HG03064 (cell line): ENCODE results near the gene SLC2A4.
"Not testable (repeated sequence)": the region's sequence is repeated elsewhere in the genome, so short reads cannot be mapped to it uniquely, and the experiment has no call there.

ENCODE experiments used
- ATAC-seq: cut with Tn5 transposase; IDR thresholded peaks from one replicate; pipeline ENCODE4 v1.9.1; 2021; ENCODE audit warnings: low read depth; ENCODE audit not compliant: unreplicated experiment

Gene SLC2A4

GRCh38 chr17:7318121-7318860, 36.8 kb downstream of the SLC2A4 start:
- no peak for ATAC-seq

GRCh38 chr17:7321466-7321865, 39.9 kb downstream of the SLC2A4 start:
- ATAC-seq, result no peak

- no peak for ATAC-seq
Measured at GRCh38 chr17:7322520-7323194, 41.1 kb downstream of the SLC2A4 start.

DNA sequence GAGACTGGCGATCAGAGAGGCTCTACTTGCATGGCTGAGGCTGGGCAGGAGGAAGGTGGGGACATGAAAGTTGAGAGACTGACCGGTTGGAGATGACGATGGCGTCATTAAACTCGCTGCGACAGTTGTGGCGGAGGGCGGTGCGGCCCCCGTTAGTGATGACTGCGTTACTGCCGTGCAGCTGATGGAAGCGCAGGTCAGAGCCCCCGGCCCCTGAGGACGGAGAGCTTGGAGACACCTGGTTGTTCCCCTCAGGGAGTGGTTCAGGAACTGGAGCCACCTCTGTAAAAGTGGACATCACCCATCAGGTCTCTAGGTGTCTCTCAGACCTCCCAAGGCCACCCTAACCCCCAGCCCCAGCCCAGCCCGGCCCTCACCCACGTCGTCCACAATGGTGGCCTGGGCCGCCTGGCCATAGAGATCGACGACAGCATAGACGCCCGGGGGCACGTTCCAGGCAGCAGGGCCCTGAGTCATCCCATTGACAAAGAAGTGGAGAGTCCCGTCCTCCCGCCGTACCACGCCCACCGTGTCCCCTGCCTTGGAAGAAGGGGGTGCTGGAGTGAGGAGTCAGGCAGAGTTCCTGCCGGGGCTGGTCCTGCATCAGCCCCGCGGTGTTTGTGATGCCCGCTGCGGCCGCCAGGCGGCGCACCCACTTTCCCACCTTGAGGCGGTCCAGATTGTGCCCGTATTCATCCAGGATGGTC, 42.4 kb downstream of the SLC2A4 start:
- ATAC-seq, result no peak

- ATAC-seq, result no peak
Measured at GRCh38 chr17:7324438-7324779, 42.9 kb downstream of the SLC2A4 start.

DNA sequence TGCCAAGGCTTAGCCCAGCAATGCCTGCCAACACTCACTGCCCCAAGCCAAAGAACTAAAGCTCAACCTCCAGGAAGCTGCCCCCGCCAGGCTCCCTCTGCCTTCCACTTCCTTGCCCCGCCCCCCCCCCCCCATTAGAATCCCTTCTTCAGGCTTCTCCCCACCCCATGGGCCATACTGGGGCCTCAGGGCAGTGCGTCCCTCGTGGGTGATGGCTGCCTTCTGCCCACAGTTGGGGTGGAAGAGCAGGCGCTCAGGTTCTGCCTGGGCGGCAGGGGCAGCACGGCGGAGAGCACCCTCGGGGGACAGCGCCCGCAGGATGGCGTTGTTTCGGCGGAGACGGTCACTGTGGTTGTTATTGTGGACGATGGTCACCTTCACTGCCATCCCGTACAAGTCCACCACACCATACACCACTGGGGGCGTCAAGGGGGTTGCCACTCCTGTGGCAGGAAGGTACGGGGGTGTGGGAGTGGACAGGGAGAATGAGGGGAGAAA, 43.6 kb downstream of the SLC2A4 start:
- ATAC-seq, result no peak

DNA sequence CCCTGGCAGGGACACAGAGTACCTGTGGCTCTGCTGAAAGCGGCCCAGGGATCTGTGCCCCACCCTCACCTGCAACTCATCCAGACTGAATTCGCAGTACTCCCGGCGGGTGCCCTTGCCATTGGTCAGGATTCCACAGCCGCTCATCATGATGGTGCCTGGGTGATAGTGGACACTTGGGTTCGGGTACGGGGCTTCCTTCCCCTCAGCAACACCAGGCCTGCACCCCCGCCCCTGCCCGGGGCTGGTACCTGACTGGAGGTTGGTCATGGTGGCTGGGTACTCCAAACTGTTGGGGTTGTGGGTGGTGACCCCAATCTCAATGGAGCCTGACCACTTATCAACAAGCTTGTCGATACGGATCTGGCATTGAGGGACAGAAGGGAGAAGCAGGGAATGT, 44.7 kb downstream of the SLC2A4 start:
- ATAC-seq, result no peak

DNA sequence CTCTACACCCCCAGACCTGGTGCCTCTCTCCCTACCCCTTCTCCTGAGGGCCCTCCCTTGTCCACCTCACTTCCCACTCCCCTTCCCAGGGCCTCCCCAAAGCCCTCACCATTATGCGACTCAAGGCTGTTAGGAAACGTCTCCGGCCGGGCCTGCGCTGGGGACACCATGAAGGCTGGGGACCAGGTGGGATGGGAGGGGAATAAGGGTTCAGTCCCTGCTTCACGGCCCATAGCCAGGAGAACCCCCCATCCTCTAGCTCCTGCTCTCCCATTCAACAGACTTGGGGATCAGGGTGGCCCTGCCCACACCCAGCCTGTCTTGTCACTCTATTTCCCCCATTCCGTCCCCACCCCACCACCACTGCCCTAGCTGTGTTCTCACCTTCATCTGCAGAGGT, 45.5 kb downstream of the SLC2A4 start:
- ATAC-seq, result no peak

GRCh38 chr17:7327501-7327900, 46.0 kb downstream of the SLC2A4 start:
- ATAC-seq, result no peak

DNA sequence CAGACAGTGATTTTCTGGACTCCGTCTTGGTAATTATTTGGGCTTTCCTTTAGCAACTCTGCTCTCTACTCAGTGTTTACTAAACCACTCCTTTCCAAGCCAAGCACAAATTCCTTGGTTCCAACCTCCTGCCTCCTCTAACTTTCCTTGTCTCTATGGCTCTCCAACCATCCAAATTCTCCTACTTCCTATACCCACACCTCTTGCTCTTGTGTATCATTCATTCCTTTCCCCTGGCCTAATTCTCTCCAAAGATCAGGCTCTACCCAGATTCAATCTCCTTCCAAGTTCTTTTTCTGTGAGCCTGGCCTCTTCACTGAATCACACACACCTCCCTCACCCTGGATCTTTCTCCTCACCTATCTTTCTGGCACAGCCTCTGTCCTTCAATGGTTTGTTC, 46.5 kb downstream of the SLC2A4 start:
- no peak for ATAC-seq

DNA sequence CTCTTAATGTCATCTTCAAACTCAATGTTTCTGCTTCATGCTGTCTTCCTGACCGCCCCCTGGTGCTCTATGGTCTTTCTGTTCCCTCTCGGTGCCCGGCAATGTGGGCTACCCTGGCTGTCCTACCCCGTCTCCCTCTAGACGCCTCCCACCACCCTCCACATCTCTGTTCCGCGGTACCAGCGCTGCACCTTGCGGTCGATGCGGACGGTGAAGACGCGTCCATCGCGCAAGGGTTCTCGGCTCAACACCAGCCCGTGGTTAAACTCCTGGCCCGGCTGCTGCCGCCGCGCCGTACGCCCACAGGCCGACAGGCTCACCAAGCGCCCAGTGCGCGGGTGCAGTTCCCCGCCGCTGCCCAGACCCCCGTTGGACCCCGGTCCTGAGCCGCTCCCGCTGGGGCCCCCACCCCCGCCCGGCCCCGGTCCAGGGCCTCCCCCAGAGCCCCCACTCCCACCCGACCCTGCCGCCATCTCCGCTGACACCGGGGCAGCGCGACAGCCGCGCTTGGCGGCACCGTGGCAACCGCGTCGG, 47.4 kb downstream of the SLC2A4 start, which contains the start of gene NEURL4:
Gene NEURL4 (minus strand): TSS at position 496 of the 534 bp plus-strand sequence. CDS start 23 bp downstream, at position 473.
- no peak for ATAC-seq

DNA sequence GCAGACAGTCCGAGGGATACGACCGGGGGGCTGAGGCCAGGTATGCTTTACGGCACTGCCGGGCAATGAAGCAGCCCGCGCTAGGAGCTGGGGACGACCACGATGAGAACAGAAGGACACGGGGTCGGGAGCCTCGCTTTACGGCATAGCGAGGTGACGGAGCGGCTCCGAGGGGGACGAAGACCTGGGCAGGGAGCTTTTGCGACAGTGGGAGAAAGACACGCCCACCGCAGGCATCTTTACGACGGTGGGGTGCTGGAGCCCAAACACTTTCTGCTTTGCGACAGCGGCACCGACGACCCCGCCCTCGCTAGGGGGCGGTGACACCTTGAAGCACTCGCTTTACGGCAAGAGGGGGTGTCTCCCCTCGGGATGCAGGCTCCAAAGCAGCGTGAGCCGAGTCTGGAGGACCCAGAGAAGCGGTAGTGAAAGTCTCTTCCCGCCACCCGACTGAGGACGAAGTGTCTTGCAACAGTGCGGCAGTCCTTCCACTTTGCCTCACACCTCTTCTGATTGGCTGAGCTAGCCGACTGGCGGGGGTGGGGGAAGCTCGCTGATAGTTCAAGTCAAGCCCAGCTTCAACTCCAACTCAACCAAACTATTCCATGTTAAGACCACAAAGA, 48.0 kb downstream of the SLC2A4 start:
- ATAC-seq, result peak; percentile 35

GRCh38 chr17:7329997-7330637, 48.6 kb downstream of the SLC2A4 start:
- ATAC-seq, result peak; percentile 39

- ATAC-seq, result no peak
Measured at GRCh38 chr17:7330638-7331015, 49.1 kb downstream of the SLC2A4 start.

DNA sequence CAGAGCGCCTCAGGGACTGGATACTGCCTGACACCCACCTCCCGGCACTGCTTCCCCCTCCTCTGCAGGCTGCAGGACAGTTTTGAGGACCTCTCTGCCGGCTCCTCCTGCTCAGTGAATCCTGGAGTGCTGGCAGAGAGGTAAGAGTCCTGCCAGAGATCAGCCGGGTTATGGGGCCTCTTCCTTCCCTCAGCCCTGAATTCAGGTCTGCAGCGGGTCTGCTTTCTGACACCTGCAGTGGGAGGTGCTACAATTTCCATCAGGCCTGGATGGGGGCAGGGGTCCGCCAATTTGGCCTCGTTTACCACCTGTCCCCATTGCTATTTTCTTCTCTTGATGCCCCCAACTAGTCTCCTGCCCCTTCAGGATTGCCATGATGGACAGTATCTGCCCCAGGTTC, 50.6 kb downstream of the SLC2A4 start:
- ATAC-seq, result no peak

- not testable (repeated sequence) for ATAC-seq
Measured at GRCh38 chr17:7332600-7333069, 51.1 kb downstream of the SLC2A4 start.

DNA sequence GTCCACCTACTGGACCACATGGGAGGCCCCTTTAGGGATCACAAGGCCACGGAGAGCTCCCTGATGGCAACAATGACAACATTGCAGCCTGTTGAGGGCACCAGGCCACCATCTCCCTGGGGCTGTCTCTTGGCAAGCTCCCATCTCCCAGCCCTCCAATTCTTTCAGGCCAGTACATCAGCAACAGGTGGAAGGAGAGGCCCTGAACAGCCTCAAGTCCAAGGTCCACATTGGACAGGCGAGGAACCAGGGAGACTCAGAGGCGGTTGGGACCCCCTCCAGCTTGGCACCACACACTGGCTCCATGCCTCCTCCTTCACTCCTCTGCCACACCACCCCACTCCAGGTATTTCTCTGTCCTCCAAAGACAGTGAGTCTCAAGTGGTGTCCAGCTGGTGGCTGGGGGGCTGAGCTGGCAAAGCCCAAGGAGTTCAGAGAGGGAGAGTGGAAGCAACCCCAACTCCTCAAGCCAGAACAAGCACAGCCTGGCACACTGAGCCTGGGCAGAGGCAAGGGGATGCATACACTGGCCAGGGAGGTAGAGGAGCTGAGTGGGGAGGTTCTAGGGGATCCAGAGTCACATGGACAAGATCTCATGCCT, 53.5 kb downstream of the SLC2A4 start:
- ATAC-seq, result no peak

DNA sequence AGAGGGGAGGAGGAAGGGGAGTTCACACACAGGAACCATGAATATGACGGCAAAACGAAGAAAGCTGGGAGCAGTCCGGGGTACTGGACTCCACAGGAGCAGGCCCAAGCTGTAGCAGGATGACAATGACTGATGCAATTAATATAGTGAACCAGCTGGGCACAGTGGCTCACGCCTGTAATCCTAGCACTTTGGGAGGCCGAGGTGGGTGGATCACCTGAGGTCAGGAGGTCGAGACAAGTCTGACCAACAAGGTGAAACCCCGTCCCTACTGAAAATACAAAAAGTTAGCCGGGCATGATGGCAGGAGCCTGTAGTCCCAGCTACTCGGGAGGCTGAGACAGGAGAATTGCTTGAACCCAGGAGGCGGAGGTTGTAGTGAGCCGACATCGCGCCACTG, 54.2 kb downstream of the SLC2A4 start:
- not testable (repeated sequence) for ATAC-seq

- ATAC-seq, result no peak
Measured at GRCh38 chr17:7336240-7337175, 55.0 kb downstream of the SLC2A4 start, which contains the start of gene ACAP1. ACAP1 (plus strand) TSS chr17:7336529; CDS start chr17:7336735, 206 bp downstream.
